Heart left ventricle (tissue), 13 donors: Measurements from ENCODE around the gene CMKLR1.

Experiments used
- POLR2A ChIP-seq, 2 donors: fragments of 450-650 bp; IDR thresholded peaks; one replicate each; pipeline ENCODE4 v1.6.1; 2017; ENCODE audit warnings: antibody characterized with exemption in 2 of 2, mild to moderate bottlenecking in 2 of 2, moderate library complexity in 2 of 2
- TF ChIP-seq, protein P1 (sequence below), 12 donors: fragments of 200-600 bp; sonication (generic) in 4 of 12; IDR thresholded peaks; one replicate each; pipeline versions ENCODE4 v1.5.0 to v1.8.0; 2018 to 2022; ENCODE audit warnings: antibody characterized with exemption in 12 of 12, mild to moderate bottlenecking in 5 of 12
- donor health status: ischemic (EF 13 %, LVEDD 7.1; RV severe dilation, severe dysfunction).
- donor health status: DM: no; HTN: yes; CAD: no.
- donor health status: DM: no; HTN: no; CAD: no.
- donor health status: ischemic (EF 25% LVEDD 6.9; RV normal size, moderate dysfunction).
- donor health status: ischemic (EF 25% LVEDD 5.7; RV mildly dilated, moderate dysfunction).
- donor health status: ischemic (EF 35%, LVEDD 5.7; RV mildly dilated, moderate dysfunction).
- donor health status: nonischemic (EF 11% LVEDD 7.7; RV severe dilation, severe dysfunction).
- donor health status: DM: yes; HTN: yes; CAD: no.
- donor health status: PGD.
- donor health status: ischemic (EF 29% LVEDD 5.4; RV normal size, mild dysfunction).
- donor health status: nonischemic (EF 23%, LVEDD 6.1; RV moderate dilation, normal function).

- TF ChIP-seq, protein P1, sequence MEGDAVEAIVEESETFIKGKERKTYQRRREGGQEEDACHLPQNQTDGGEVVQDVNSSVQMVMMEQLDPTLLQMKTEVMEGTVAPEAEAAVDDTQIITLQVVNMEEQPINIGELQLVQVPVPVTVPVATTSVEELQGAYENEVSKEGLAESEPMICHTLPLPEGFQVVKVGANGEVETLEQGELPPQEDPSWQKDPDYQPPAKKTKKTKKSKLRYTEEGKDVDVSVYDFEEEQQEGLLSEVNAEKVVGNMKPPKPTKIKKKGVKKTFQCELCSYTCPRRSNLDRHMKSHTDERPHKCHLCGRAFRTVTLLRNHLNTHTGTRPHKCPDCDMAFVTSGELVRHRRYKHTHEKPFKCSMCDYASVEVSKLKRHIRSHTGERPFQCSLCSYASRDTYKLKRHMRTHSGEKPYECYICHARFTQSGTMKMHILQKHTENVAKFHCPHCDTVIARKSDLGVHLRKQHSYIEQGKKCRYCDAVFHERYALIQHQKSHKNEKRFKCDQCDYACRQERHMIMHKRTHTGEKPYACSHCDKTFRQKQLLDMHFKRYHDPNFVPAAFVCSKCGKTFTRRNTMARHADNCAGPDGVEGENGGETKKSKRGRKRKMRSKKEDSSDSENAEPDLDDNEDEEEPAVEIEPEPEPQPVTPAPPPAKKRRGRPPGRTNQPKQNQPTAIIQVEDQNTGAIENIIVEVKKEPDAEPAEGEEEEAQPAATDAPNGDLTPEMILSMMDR (IDR thresholded peaks at IDR 0.05), result no peak
- TF ChIP-seq POLR2A (IDR thresholded peaks at IDR 0.05), result no peak
These were observed 21.5 kb downstream of the CMKLR1 start for GRCh38 chr12:108317308-108318234.
